ENCODE data around the gene USO1.

DNA sequence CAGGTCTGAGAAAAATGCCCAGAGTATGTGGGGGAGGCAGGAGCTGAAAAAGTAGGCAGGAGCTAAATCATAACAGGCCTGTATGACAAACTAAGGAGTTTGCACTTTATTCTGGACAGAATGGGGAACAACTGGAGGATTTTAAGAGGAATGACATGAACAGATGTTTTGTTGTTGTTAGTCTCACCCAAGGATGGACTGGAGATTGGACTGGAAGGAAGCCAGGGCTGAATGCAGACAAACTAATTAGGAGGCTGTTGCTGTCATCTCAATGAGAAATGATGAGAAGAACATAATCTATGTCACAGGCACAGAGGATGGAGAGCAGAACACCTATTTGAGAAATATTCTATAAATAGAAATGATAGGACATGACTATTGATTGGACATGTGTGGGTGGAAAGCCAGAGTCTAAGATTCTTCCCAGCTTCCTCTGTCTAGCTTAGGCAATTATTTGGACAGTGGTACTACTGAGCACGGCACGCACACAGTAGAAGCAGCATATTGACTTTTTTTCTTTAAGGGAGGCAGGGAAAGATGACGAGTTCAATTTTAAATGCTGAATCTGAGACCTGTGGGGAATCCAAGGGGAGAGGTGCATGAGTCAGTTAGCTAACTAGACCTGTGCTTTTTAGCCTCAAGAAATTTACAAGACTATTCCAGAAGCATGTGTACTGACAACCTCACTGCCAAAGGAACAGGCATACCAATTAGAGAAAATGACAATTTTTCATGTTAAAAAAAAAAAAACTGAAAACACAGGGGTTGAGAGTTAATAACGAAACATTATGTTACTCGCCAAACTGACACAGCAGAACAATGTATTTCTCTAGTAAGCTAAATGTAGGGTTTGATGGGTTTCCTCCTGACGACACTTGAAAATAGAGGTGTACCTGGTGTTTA lies 963 bp upstream of the USO1 start:
- TF ChIP-seq, protein P1, sequence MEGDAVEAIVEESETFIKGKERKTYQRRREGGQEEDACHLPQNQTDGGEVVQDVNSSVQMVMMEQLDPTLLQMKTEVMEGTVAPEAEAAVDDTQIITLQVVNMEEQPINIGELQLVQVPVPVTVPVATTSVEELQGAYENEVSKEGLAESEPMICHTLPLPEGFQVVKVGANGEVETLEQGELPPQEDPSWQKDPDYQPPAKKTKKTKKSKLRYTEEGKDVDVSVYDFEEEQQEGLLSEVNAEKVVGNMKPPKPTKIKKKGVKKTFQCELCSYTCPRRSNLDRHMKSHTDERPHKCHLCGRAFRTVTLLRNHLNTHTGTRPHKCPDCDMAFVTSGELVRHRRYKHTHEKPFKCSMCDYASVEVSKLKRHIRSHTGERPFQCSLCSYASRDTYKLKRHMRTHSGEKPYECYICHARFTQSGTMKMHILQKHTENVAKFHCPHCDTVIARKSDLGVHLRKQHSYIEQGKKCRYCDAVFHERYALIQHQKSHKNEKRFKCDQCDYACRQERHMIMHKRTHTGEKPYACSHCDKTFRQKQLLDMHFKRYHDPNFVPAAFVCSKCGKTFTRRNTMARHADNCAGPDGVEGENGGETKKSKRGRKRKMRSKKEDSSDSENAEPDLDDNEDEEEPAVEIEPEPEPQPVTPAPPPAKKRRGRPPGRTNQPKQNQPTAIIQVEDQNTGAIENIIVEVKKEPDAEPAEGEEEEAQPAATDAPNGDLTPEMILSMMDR (IDR thresholded peaks at IDR 0.05): no peak
- no peak for TF ChIP-seq POLR2AphosphoS5 (IDR thresholded peaks at IDR 0.05)
